Gastrocnemius medialis (tissue), 4 donors: ENCODE data around the gene GMIP.

ENCODE experiments used
- POLR2A ChIP-seq, 2 donors: fragments of 450-650 bp; IDR thresholded peaks; one replicate each; pipeline ENCODE4 v1.6.1; 2017; ENCODE audit warnings: antibody characterized with exemption in 2 of 2, mild to moderate bottlenecking in 2 of 2, moderate library complexity in 2 of 2
- TF ChIP-seq, protein P1 (sequence below), 5 experiments: fragments of 450-650 bp in 3 of 5; fragments of 200-600 bp in 2 of 5; sonication (generic) in 2 of 5; IDR thresholded peaks in 4 of 5; conservative IDR thresholded peaks in 1 of 5; 1 replicate in 4 of 5; 2 replicates in 1 of 5; pipeline ENCODE4 v1.5.1; 2016 to 2019; ENCODE audit warnings: antibody characterized with exemption in 5 of 5, mild to moderate bottlenecking in 3 of 5, moderate library complexity in 3 of 5

DNA sequence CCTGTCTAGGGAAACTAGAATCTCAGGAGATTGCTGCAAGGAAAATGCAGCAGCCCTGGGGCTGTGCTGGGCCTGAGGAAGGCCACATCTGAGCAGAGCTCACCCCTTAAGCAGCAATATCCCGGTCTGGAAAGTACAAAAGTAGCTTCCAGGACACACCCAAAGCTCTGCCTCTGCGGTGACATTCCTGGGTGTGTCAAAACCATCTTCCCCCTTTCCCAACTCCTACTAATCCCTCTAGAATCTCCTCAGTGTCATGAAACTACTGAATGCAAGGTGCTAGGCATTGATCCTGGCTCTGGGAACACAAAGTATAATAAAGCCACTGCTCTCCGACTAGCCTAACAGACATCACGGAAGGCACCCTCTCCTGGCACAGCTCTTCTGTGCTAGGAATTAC, 30.0 kb downstream of the GMIP start:
- TF ChIP-seq POLR2A (IDR thresholded peaks at IDR 0.05), result no peak
- TF ChIP-seq, protein P1, sequence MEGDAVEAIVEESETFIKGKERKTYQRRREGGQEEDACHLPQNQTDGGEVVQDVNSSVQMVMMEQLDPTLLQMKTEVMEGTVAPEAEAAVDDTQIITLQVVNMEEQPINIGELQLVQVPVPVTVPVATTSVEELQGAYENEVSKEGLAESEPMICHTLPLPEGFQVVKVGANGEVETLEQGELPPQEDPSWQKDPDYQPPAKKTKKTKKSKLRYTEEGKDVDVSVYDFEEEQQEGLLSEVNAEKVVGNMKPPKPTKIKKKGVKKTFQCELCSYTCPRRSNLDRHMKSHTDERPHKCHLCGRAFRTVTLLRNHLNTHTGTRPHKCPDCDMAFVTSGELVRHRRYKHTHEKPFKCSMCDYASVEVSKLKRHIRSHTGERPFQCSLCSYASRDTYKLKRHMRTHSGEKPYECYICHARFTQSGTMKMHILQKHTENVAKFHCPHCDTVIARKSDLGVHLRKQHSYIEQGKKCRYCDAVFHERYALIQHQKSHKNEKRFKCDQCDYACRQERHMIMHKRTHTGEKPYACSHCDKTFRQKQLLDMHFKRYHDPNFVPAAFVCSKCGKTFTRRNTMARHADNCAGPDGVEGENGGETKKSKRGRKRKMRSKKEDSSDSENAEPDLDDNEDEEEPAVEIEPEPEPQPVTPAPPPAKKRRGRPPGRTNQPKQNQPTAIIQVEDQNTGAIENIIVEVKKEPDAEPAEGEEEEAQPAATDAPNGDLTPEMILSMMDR (IDR thresholded peaks at IDR 0.05 in 4 of 5, conservative IDR thresholded peaks at IDR 0.05 in 1 of 5), result no peak
